ENCODE data around the gene SAMD10.

SAMD10 gene

DNA sequence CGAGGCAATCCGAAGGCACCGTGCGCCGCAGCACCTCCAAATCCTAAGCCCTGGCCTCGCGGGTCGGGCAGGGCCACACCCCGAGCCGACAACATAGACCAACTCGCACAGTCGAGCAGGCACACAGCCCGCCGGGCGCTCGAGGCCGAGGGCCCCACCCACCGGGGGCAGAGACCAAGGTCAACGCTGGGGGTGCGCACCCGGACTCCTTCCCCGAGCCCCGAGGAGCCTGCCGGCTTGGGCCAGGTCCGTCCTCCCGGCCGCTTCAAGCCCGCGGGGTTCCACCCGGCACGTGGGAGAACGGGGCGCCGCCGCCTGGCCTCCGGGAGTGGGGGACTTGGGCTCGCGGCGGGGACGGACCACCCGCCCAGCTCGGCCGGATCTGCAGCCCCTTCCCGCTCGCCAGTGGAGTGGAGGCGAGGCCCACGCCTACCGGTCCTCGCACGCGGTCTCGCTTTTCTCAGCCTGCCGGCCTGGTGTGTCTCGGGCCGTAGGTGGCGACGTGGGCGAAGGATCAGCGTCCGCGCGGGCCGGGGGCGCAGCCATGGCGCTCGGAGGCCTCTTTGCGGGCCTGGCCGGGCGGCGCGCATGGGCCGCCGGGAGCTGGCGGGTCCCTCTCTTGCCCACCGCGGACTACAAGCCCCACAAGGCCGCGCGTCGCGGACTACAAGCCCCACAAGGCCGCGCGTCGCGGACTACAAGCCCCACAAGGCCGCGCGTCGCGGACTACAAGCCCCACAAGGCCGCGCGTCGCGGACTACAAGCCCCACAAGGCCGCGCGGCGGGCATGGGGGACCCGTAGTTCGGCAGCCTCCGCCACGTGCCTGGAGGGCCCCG lies 23.4 kb downstream of the SAMD10 start, which contains the start of gene UCKL1:
TSS of gene UCKL1 (minus strand) at position 590 of the 837 bp plus-strand sequence. CDS start at position 546, 44 bp downstream.
- peak; percentile 94 for DNase-seq (ENCODE audit: low spot score)

DNA sequence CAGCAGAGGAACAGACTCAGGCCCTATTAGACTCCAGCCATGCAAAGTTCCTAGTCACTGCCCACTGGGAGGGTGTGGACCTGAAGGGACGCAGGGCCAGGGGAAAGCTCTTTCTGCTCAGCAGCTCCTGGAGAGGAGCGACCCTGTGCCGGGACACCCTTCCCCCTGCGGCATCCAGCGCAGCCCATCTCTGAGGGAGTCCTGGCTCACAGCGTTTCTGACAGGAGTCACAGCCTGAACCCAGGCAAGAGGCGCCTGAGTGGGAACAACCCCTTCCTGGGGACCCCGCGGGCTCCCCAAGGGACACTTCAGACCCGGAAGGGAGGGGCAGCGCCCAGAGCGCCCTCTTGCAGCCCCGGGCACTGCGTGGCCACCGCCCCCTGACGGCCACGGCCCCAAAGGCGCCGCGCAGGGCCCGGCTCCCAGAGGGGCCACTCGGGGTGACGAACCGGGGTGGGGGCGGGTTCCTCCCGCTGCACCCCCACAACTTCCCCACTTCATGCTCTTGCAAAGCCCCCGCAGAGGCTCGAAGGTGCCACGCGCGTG lies 24.1 kb downstream of the SAMD10 start:
- DNase-seq (ENCODE audit: low spot score) = peak; percentile 70

GRCh38 chr20:63953764-63954429 lies 25.5 kb downstream of the SAMD10 start:
- no peak for DNase-seq (ENCODE audit: low spot score)

DNA sequence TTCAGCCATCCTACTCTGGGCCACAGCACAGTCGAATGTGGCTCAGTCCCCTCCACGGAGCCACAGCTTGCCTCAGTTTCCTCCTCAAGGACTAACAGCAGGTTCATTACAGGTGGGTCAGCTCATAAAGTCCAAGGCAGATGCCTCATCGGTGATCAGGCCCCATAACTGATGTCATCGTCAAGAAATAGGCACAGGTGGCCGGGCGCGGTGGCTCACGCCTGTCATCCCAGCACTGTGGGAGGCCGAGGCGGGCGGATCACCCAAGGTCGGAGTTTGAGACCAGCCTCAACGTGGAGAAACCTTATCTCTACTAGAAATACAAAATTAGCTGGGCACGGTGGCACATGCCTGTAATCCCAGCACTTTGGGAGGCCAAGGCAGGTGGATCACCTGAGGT lies 26.7 kb downstream of the SAMD10 start:
- DNase-seq (ENCODE audit: low spot score) = no peak

DNA sequence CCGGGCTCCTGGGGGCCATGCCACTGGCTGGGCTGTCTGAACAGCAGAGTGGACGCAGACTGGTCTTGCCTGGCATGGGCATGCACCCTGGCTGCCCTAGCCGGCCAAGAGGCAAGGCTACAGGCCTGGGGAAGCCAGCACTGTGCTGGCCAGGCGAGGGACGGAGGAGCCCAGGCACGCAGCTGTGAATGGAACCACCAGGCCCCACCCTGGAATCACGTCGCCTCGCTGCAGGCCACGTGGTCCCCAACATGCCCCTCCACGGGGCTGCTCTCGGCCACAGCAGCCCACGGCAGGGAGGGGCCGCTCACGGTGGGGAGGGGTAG lies 27.3 kb downstream of the SAMD10 start:
- no peak for DNase-seq (ENCODE audit: low spot score)

DNA sequence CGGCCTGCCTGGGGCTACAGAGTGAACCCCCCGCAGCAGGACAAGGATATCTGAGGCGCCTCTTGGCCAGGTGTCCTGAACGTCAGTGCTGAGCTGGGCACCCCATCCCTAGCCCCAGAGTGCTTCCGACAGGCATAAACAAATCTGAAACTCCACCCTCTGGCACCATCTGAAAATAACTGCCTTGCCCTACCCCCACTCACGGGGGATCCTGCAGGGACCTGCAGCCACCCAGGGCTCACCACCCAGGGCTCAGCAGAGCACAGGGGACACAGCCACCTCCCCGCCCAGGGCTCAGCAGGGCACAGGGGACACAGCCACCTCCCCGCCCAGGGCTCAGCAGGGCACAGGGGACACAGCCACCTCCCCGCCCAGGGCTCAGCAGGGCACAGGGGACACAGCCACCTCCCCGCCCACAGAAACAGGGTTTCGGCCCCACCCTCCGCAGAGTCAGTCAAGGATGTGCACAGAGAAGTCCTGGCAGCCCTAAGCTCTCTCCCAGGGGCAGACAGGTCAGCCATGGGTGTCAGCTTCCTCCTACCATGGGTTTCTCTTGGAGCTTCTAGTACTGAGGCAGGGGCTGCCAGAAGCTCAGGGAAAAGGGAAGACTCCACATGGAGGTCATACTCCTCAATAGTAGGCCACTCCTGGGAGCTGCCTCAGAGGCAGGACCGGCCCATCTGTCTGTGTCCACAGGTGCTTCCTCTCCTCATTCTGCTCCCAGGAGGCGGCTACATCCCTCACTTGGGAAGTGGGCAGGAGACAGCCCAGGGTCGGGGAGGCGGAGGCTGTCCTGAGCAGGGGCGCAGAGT lies 27.8 kb downstream of the SAMD10 start:
- DNase-seq (ENCODE audit: low spot score) = no peak

DNA sequence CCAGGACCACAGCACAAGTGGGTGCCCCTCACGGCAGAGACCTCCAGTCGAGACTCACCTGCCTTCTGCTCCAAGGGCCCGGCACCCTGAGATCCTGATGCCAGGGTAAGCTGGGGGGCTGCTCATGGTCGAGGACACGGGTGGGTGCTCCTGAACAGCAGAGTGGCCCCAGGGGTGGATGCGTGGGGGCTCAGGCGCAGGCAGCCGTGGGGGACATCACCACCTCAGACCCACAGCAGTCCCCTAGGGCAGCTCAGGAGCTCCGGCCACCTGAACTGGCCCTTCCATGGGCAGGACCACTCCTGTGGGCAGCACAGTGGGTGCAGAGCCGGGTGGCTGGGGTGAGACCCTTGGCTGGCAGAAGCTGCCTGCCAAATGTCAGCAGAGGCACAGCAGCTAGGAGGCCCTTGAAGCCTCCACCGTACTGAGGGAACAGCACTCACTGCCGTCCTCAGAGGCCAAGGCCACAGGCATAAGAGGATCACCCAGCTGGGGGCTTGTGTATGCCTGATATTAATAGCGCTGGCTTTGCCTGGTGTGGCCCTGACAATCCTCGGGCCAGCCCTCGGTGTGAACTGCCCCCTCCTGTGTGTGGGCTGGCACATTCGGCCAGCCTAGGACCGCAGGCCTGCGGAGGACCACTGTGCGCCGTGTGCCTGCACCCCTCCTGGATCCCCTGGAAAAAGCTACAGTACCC lies 28.6 kb downstream of the SAMD10 start:
- DNase-seq (ENCODE audit: low spot score) = no peak

GRCh38 chr20:63947638-63948456 lies 31.6 kb downstream of the SAMD10 start:
- no peak for DNase-seq (ENCODE audit: low spot score)

DNA sequence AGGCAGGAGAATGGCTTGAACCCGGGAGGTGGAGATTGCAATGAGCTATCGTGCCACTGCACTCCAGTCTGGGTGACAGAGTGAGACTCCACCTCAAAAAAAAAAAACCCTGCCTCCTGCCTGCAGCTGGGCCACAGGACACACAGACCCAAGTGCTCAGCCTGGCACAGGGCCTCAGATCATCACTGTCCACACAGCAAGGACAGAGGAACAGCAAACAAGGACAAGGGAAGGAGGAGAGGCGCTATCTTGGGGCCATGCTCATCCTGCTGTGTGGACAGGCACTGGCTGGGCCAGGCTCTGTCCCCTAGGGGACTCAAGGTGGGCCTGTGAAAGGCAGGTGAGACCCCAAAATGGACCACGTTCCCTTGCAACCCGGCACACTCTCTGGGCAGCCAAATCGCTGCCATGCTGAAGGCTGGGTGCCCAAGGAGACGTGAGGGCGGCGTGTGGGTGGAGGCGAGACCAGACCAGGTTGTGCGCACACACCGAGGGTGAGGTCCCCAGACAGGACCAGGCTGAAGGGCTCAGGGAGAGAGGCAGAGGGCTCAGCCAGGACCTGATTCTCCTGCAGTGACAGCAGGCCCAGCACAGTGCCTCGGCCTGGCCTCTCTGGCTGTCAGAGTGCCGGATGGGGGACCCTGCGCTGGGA lies 32.3 kb downstream of the SAMD10 start:
- no peak for DNase-seq (ENCODE audit: low spot score)

- DNase-seq (ENCODE audit: low spot score) = no peak
Measured at GRCh38 chr20:63945921-63946920, 33.2 kb downstream of the SAMD10 start.

- DNase-seq (ENCODE audit: low spot score) = no peak
Measured at GRCh38 chr20:63945031-63945658, 34.3 kb downstream of the SAMD10 start.

GRCh38 chr20:63944078-63944941 lies 35.1 kb downstream of the SAMD10 start:
- DNase-seq (ENCODE audit: low spot score) = no peak

DNA sequence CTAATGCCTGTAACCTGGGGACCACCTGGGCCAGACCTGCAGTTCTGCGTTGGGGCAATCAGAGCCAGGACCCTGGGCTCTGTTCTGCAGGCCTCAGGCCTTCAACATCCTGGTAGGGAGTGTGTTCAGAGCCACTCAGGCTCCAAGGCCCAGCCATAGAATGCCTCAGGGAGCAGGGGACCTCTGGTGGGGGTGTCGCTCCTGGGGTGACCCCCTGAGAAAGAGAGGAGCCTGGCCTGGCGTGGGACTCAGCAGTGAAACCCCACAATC lies 35.7 kb downstream of the SAMD10 start:
- no peak for DNase-seq (ENCODE audit: low spot score)

GRCh38 chr20:63942969-63943807 lies 36.3 kb downstream of the SAMD10 start:
- no peak for DNase-seq (ENCODE audit: low spot score)

DNA sequence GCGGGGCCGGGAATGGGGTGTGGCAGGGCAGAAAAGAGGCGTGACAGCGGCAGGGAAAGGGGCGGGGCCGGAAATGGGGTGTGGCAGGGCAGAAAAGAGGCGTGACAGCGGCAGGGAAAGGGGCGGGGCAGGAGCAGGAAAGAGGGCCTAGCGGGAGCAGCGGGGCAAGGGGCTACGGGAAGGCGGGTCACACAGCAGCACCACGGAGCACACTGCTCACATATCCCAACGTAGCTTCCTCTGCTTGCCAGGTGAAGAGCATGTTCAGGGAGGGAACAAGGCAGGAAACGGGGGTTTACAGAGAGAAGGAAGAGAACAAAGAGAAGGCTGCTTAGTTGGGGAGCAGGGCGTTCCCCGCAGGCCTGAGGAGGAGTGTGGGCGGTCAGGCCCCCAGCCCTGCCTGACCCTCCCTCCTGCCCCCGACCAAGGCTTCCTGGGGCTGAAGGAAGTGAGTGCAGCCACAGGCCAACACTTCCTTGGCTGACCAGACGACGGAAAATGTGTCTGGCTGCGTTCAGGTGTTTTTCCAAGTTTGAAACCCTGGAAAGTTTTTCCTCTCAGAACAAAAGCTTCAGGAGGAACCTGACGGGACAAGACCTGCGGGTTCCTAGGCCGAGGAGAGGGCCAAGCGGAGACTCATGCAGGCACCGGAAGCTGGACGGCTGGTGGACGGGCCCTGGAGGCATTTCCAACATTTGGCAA lies 37.0 kb downstream of the SAMD10 start:
- no peak for DNase-seq (ENCODE audit: low spot score)
